ENCODE data around the gene KDM4B.
A peak's percentile ranks its signal among the peaks of the same experiment; 100 is the strongest.

Gene KDM4B

DNA sequence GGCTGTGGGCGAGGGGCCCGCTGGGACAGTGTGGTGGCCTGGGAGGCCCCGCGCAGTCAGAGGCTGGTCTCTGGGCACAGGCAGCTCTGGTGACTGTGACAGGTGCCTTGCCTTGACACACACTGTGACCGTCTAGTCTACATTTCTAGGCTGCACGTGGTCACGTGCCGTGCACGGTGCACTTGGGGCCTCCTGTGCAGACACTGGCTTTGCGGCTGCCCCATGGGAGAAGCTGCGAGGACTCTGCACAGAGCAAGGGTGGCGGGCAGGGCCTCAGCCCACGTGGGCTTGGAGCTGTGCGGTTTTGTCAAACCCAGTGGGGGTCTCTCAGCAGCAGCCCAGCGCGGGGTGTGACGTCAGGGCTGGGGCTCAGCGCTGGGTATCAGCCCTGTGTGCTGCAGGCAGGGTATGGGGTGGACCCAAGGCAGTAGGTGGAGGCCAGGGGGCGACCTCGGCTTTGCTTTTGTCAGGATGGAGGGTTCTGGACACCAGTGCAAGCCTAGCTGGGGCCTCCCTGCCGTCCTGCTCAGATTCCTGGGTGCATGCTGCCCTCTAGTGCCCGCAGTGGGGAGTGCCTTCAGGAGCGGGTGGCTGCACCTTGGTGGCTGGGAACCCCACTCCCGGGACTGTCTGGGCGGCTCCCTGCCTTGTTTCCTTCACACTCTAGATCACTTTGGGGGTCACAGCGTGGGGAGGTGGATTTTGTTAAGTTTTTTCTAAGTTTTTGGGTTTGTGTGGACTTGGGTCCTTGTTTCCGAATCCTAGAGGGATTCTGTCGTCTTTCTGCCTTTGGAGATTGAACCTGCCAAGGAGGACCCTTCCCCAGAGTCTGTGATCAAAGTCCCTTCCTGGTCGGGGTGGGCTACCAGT, 62.6 kb downstream of the KDM4B start:
- H3K27me3 ChIP-seq, result no peaks in the 10 kb centered on the region
- TF ChIP-seq, protein P1, sequence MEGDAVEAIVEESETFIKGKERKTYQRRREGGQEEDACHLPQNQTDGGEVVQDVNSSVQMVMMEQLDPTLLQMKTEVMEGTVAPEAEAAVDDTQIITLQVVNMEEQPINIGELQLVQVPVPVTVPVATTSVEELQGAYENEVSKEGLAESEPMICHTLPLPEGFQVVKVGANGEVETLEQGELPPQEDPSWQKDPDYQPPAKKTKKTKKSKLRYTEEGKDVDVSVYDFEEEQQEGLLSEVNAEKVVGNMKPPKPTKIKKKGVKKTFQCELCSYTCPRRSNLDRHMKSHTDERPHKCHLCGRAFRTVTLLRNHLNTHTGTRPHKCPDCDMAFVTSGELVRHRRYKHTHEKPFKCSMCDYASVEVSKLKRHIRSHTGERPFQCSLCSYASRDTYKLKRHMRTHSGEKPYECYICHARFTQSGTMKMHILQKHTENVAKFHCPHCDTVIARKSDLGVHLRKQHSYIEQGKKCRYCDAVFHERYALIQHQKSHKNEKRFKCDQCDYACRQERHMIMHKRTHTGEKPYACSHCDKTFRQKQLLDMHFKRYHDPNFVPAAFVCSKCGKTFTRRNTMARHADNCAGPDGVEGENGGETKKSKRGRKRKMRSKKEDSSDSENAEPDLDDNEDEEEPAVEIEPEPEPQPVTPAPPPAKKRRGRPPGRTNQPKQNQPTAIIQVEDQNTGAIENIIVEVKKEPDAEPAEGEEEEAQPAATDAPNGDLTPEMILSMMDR (IDR thresholded peaks at IDR 0.05; ENCODE audit: low read depth, low read length), result peak; percentile 90
- peaks cover 8% of the 10 kb centered on the region for H3K4me1 ChIP-seq
- no peak overlapping the region for H3K4me3 ChIP-seq (ENCODE audit: low read depth, low read length)
- H3K36me3 ChIP-seq, result peaks cover 10% of the 10 kb centered on the region
- peak; percentile 87 for DNase-seq
- no peaks in the 10 kb centered on the region for H3K9me3 ChIP-seq

DNA sequence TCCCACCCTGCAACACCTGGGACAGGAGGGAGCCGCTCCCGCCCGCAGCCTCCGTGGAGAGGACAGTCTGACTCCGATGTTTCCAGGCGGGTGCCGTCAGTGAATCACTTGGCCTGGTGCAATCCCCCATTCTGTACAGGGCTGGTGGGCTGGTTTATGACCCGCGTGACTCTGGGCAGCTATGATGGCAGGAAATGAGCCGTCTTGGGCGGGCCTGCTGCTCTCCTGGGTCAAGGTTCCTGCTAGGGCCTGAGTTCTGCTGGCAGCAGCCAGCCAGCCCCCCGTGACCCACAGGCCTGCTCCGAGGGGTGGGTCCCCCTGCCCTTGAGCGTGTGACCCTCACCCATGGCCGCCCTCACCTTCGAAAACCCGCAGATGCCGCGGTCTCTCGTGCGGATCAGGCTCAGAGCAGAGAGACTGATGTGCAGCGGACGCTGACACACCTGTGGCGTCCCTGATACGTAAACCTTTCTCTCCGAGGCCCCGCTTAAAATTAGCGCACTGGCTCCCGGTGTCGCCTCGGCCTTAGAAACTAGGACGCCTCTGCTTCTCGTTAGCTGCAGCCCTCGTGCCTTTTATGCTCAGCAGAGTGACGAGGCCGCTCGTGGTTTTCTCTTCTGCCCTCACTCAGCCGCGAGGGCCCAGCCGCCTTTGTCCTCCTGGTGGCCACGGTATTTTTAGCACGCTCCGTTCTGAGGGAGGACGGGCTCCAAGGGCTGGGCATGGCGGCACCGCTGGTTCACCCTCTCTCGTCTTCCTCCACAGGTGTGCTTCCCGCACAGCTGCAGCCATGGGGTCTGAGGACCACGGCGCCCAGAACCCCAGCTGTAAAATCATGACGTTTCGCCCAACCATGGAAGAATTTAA, 63.4 kb downstream of the KDM4B start:
- no peak overlapping the region for H3K4me3 ChIP-seq (ENCODE audit: low read depth, low read length)
- no peaks in the 10 kb centered on the region for H3K27me3 ChIP-seq
- DNase-seq, result no peak
- TF ChIP-seq, protein P1 (IDR thresholded peaks at IDR 0.05; ENCODE audit: low read depth, low read length), result no peak
- H3K36me3 ChIP-seq, result peaks cover 10% of the 10 kb centered on the region
- peaks cover 17% of the 10 kb centered on the region for H3K4me1 ChIP-seq
- H3K9me3 ChIP-seq, result no peaks in the 10 kb centered on the region

DNA sequence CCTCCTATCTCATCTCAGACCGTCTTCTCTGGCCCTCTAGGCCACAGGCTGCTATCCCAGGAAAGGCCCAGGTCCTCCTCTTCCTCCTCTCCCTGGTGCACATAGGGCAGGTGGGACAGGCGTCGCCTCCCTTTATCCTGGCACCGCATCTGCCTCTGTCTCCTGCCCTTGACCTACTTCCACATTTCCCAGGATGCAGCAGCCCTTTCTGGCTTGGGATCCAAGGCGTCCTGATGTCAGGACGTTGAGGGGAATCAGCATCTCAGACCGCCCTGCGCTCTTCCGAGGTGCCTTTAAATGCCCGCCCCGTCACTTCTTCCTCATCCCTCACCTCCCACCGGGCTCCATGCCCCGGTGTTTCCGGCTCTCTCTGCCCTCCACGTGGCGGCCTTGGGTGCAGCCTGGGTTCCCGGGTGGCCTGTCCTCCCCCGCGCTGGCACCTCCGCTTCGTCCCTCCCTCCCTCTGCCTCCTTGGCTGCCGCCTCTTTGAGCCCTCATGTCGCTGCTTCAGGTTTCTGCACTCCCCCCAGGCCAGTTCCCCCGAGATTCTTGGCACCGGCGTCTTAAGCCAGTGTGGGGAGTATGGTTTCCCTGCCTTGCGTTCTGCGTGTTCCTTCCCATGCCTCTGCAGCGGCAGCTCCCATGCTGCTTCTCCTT, 66.3 kb downstream of the KDM4B start:
- no peak for DNase-seq
- no peaks in the 10 kb centered on the region for H3K9me3 ChIP-seq
- H3K4me3 ChIP-seq (ENCODE audit: low read depth, low read length), result no peak overlapping the region
- H3K27me3 ChIP-seq, result no peaks in the 10 kb centered on the region
- H3K36me3 ChIP-seq, result peaks cover 16% of the 10 kb centered on the region
- TF ChIP-seq, protein P1 (IDR thresholded peaks at IDR 0.05; ENCODE audit: low read depth, low read length), result no peak
- peaks cover 32% of the 10 kb centered on the region for H3K4me1 ChIP-seq

DNA sequence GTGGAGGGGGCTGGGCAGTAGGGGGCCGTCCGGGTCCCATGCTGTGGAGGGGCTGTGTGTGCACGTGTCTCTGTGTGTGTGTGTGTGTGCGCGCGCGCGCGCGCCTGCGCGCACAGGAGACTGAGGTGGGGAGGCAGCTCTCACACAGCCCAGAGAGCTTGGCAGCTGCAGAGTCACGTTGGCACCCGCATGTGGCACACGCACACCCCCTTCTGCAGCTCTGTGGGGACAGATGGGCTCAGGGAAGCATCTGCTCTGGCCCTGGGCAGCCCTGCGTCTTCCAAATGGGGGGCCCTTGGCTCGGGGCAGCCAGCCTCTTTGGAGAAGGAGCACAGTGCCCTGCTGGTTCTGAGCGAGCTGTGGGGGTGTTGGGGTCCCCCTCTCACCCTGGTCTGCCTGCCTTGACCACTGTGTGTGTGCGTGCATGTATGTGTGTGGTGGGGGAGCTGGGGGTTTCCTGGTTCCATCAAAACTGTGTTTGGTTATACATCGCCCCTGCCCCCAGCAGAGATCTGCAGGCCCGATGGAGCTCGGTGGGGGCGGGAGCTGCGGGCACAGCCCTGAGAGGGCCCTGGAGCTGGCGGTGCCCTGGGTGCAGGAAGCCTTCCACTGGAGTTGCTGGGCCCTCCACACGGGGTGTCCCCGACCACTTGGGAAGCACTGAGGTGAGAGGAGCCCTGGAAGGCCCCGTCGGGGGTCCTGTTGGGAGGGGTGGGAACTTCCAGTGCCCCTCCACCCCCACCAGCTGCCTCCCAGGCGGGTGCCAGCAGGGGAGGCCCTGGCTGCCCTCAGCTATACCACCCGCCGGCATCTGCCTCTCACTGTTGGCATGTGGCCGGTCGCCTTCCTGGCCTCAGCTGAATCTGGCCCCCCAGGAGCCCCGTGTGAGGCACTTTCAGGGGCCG, 67.1 kb downstream of the KDM4B start:
- Histone ChIP-seq H3K4me3 (ENCODE audit: low read depth, low read length) (no peak overlapping the region), H3K27me3 (no peaks in the 10 kb centered on the region), H3K36me3 (peaks cover 24% of the 10 kb centered on the region), H3K4me1 (peaks cover 31% of the 10 kb centered on the region), H3K9me3 (no peaks in the 10 kb centered on the region)
- DNase-seq, result no peak
- TF ChIP-seq, protein P1 (IDR thresholded peaks at IDR 0.05; ENCODE audit: low read depth, low read length), result no peak

DNA sequence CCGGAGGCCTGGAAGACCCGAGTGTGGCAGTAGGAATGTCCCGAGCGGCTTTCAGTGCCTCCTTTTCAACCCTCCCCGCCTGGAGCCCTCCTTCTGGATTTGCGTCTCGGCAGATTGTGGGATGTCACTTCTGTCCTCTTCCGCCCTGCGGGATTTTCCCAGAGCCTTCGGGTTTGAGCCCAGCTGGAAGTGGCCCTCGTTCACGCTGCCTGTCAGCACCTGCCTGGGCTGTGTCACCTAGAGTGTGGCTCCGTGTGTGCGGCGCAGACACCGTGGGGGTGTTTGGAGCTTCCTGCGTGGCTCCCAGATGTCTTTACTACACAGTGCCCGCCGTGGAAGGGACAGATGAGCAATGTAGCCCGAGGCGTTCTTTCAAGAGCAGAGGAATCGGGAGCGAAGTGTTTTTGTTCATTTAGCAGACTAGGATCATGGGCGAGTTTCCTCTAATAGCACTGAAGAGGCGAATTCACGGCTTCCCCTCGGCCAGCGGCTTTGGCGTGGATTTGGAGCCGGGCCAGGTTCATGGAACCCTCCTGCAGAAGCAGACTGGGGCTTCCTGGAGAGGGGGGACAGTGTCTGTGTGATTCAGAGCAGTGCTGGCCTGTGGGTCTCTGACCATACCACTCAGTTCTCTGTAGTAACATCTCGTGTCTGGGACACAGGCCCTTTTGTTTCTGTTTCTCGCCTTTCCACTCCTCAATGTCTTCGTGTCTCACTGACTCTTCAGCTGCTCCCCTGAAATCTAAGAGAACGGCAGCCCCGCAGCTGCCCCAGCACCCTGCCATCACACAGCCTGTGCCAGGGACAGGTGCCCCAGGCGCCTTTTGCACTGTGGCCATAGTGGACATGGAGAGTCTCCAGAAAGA, 68.0 kb downstream of the KDM4B start:
- TF ChIP-seq, protein P1 (IDR thresholded peaks at IDR 0.05; ENCODE audit: low read depth, low read length), result no peak
- no peaks in the 10 kb centered on the region for H3K27me3 ChIP-seq
- no peaks in the 10 kb centered on the region for H3K9me3 ChIP-seq
- H3K4me1 ChIP-seq, result peaks cover 26% of the 10 kb centered on the region
- peak overlapping the region; percentile 26 for H3K4me3 ChIP-seq (ENCODE audit: low read depth, low read length)
- DNase-seq, result peak; percentile 65
- peaks cover 26% of the 10 kb centered on the region for H3K36me3 ChIP-seq

Measured in BE2C (cell line).